C4-2B (cell line): Measurements from ENCODE around the gene TBC1D22A.

Experiments used
- H3K27ac ChIP-seq: fragments of 450-650 bp; 2 replicates; pipeline ENCODE4 v1.5.1; 2017
- ZFX ChIP-seq: fragments of 450-650 bp; IDR thresholded peaks from 2 replicates; pipeline ENCODE4 v1.6.1; 2017
- TF ChIP-seq, protein P1 (sequence below): fragments of 450-650 bp; conservative IDR thresholded peaks from 2 replicates; pipeline ENCODE4 v1.5.1; 2017; ENCODE audit warnings: mild to moderate bottlenecking

Gene TBC1D22A

DNA sequence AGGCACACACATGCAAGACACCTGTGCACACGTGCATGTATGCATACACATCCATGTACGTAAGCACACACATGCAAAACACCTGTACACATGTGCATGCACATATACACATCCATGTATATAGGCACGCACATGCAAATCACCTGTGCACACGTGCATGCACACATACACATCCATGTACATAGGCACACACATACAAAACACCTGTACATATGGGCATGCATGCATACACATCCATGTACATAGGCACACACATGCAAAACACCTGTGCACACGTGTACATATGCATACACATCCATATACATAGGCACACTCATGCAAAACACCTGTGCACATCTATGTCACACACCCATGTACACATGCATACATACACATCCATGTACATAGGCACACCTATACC is 458.3 kb downstream of the TBC1D22A start:
- no peak for TF ChIP-seq ZFX
- TF ChIP-seq, protein P1, sequence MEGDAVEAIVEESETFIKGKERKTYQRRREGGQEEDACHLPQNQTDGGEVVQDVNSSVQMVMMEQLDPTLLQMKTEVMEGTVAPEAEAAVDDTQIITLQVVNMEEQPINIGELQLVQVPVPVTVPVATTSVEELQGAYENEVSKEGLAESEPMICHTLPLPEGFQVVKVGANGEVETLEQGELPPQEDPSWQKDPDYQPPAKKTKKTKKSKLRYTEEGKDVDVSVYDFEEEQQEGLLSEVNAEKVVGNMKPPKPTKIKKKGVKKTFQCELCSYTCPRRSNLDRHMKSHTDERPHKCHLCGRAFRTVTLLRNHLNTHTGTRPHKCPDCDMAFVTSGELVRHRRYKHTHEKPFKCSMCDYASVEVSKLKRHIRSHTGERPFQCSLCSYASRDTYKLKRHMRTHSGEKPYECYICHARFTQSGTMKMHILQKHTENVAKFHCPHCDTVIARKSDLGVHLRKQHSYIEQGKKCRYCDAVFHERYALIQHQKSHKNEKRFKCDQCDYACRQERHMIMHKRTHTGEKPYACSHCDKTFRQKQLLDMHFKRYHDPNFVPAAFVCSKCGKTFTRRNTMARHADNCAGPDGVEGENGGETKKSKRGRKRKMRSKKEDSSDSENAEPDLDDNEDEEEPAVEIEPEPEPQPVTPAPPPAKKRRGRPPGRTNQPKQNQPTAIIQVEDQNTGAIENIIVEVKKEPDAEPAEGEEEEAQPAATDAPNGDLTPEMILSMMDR = no peak
- H3K27ac ChIP-seq = no peak overlapping the region

DNA sequence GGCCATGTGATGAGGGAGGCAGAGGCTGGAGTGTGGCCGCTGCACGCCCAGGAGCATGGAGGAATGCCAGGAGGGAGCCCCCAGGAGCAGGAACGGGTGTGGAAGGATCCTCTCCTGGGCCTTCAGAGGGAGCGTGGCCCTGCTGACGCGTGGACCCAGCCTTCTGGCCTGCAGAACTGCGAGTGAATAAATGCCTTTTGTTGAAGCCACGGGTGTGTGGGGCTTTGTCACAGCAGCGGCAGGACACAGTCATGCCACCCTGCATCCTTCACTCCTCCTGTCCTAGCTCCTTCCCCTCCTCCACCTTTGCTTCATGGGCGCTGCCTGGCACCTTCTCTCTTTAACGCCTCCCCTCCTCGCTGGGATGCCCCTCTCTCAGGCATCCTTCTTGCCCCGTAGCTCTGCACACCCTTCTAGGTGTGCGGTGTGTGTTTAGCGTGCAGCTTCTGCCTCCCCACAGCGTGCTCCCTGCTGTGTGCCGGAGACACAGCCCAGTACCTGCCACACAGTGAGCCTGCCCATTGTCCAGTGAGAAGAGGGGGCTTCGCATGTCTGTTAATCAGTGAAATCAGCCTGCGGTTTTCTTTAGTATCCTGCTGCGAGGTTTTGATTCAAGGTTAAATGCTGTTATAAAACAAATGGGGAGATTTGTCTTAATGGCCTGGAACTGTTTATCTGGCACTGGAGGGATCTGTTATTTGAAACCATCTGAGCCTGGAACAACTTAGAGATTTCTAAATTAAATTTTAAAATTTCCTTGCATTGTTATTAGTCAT is 459.6 kb downstream of the TBC1D22A start:
- TF ChIP-seq, protein P1 = no peak
- no peak for TF ChIP-seq ZFX
- H3K27ac ChIP-seq = no peak overlapping the region
